GM10266 (cell line): Measurements from ENCODE around the gene SERPINE2.
A peak's percentile ranks its signal among the peaks of the same experiment; 100 is the strongest.

Experiments
- DNase-seq: peaks from one replicate; pipeline ENCODE4 v3.0.0; 2012; ENCODE audit errors: extremely low spot score
- TF ChIP-seq, protein P1 (sequence below): IDR thresholded peaks from 2 replicates; pipeline ENCODE4 v1.5.1; 2012; ENCODE audit warnings: mild to moderate bottlenecking, low read depth; ENCODE audit not compliant: control insufficient read depth, insufficient read depth; ENCODE audit errors: missing control alignments

SERPINE2 gene

DNA sequence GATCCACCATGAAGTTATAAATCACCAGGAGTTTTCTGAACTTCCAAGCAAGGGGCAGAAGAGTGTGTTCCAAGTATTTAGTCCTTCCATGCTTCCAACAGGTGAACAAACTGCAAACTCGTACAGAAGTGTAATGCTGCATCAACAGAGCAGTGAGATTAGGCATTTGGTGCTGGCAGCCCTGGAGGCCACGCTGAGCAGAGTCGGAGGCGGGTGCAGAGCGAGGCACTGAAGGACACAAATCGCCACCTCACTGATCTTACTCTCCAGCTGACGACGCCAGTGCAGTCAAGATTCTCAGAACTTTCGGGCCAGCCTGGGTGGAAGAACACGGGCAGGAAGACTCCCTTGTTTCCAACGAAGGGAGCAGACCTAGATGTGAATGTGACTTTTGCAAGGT lies 39.2 kb downstream of the SERPINE2 start:
- DNase-seq: no peak
- TF ChIP-seq, protein P1, sequence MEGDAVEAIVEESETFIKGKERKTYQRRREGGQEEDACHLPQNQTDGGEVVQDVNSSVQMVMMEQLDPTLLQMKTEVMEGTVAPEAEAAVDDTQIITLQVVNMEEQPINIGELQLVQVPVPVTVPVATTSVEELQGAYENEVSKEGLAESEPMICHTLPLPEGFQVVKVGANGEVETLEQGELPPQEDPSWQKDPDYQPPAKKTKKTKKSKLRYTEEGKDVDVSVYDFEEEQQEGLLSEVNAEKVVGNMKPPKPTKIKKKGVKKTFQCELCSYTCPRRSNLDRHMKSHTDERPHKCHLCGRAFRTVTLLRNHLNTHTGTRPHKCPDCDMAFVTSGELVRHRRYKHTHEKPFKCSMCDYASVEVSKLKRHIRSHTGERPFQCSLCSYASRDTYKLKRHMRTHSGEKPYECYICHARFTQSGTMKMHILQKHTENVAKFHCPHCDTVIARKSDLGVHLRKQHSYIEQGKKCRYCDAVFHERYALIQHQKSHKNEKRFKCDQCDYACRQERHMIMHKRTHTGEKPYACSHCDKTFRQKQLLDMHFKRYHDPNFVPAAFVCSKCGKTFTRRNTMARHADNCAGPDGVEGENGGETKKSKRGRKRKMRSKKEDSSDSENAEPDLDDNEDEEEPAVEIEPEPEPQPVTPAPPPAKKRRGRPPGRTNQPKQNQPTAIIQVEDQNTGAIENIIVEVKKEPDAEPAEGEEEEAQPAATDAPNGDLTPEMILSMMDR: no peak

DNA sequence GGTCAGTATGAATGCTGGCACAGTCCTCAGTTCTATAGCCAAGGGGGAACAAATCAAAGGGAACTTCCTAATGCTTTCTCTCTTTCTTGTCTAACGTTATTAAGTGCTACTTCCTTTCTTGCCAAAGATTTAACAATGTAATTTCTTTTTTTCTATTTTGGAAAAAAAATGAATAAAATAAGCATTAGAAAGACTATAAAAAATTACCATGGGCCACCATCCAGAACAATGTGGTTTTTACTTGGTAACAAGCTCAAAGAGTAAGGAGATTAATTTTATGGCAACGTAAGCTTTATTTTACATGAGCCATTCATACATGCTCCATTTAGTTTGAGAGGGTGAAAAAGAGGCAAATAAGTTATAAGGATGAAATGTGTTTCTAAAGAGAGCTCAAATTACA lies 40.1 kb downstream of the SERPINE2 start:
- TF ChIP-seq, protein P1: no peak
- no peak for DNase-seq

DNA sequence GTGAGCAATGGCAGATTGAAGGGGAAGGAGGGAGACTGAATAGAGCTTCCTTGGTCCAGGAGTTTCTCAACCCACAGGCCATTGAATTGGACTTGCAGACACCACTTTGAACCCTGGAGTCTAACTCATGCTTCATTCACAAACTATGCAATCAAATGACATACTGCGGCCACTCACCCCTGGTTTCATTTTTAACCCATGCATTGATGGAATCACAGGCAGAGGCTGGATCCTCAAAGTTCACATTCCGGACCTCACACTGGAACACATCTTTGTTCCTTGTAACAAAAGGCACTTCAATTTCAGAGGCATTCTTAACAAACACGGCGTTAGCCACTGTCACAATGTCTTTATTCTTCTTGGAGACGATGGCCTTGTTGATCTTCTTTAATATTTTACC lies 41.1 kb downstream of the SERPINE2 start:
- TF ChIP-seq, protein P1: no peak
- DNase-seq: no peak

DNA sequence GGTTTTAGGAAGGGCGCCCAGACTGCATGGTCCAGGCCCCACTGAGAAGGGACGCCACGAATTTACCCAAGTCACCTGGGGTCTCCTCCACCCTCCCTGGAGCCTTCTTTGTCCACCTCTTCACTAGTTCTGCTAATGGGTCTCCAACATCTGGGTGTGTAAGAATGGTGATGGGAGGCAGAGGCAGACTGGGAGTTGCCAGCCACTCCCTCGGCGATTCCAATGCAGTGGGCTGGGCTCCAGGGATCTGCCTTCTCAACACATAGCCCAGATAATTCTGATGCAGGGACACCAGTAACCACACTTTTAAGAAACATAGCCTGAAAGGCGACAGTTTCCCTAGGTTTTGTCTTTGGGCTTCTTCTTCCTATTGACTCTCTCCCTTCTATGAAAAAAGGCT lies 42.7 kb downstream of the SERPINE2 start:
- DNase-seq: no peak

DNA sequence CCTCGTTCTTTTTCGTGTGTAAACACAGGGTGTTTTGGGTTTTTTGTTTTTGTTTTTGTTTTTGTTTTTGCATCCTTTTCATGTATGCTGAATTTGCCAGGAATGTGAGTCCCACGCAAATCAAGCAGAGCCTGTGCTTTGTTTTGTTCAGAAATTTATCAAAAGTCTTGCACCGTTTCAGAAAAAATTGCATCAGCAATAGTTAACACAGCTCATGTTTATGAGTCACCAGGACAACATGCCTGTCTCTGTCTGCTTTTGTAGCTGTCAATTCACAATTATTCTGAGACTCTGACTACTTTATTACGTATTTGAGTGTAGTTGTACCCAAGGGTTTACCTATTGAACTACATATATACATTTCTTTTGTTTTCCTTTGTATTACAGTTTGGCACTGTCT lies 43.5 kb downstream of the SERPINE2 start:
- TF ChIP-seq, protein P1: no peak
- DNase-seq: no peak

More for the DNA sequence above, 42.7 kb downstream of the SERPINE2 start:
- TF ChIP-seq, protein P1: no peak

DNA sequence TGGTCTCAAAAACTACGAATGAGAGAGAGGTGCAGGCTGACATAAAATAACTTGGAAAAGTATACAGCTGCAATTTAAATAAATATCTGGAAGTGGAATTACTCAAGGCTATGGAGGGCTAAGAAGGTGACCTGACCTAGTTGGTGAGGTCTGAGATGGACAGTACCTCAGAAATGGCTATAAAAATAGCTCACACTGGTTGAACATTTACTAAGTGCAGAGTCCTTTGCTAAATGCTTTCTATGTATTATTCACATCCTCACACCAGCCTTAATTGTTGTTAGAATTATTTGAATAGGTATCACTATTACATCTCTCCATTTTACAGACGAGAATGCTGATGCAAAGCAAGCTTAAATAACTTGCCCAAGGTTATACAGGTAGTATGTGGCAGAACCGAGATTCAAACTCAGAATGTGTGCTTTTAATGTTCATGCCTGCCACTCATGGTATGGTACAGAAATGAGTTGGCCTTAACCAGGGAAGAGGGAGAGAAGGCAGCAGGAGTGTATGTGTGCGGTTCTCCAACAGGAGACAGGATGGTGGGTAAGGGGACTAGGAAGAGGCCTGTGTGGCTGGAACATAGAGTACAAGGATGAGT lies 44.4 kb downstream of the SERPINE2 start:
- TF ChIP-seq, protein P1: no peak
- no peak for DNase-seq

DNA sequence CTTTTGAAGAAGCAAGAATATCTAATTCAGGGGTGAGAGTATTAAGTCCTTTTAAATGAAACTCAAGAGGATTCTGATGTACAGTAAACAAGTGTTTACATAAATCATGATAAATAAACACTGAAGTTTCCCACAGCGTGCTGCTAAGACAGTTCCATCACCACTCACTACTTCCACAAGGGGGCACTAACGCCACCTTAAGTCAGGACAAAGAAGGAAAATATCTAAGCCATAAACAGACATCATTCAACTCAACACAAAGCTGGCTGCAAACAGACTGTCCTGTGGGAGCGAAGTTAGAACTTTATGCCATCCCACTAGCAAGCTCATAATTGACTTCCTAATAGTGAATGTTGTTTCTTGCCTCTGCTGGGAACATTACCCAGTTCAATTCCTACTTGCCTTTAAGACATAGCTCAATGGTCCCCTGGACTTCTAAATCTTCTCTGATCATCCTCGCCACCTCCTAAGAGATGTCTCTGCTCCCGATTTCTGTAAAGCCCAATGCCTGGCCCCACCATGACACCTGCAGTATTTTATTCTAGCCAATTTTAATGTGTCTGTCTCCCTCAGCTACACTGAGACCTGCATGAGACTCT lies 45.4 kb downstream of the SERPINE2 start:
- peak; percentile 62 for DNase-seq

More for the DNA sequence above, 45.4 kb downstream of the SERPINE2 start:
- TF ChIP-seq, protein P1: peak; percentile 83
